ENCODE measurements around the gene KIAA1671.

The KIAA1671 gene

GRCh38 chr22:25083807-25084200 is 131.3 kb downstream of the KIAA1671 start:
- no peak for TF ChIP-seq CTCF (IDR thresholded peaks at IDR 0.05; ENCODE audit: low read depth, low read length)
- no peak overlapping the region for H3K4me3 ChIP-seq (ENCODE audit: low read depth, low read length)

DNA sequence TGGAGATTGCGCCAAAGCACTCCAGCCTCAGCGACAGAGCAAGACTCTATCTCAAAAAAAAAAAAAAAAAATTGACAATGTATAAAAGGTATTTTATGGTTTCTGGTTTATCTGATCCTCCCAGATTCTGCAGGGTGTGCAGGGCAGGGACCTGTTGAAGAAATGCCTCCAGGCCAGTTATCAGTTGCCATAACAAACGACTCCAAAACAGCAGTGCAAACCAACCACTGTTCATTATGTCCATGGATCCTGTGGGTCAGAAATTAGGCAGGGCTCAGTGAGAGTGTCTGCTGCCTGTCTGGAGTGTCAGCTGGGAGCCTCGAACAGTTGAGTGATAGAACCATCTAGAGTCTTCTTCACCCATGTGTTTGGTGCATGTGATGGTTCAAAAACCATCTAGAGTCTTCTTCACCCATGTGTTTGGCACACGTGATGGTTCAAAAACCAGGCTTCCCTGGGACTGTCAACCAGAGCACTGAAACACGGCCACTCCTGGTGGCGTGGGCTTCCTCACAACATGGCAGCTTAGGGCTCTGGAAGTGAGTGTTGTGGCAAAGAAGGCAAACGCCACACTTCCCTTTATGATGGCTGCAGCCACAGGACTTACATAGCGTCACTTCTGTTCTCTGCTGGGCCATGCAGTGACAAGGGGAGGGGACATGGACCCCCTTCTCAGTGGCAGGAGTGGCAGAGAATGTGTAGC is 132.0 kb downstream of the KIAA1671 start:
- H3K4me3 ChIP-seq (ENCODE audit: low read depth, low read length) = no peak overlapping the region
- no peak for TF ChIP-seq CTCF (IDR thresholded peaks at IDR 0.05; ENCODE audit: low read depth, low read length)

GRCh38 chr22:25085156-25085555 is 132.6 kb downstream of the KIAA1671 start:
- TF ChIP-seq CTCF (IDR thresholded peaks at IDR 0.05; ENCODE audit: low read depth, low read length) = no peak
- no peak overlapping the region for H3K4me3 ChIP-seq (ENCODE audit: low read depth, low read length)

- no peak for TF ChIP-seq CTCF (IDR thresholded peaks at IDR 0.05; ENCODE audit: low read depth, low read length)
- no peak overlapping the region for H3K4me3 ChIP-seq (ENCODE audit: low read depth, low read length)
Observed at GRCh38 chr22:25085930-25086901, 133.7 kb downstream of the KIAA1671 start.

- H3K4me3 ChIP-seq (ENCODE audit: low read depth, low read length) = no peak overlapping the region
- no peak for TF ChIP-seq CTCF (IDR thresholded peaks at IDR 0.05; ENCODE audit: low read depth, low read length)
Observed at GRCh38 chr22:25086902-25087282, 134.4 kb downstream of the KIAA1671 start.

GRCh38 chr22:25090225-25090890 is 137.8 kb downstream of the KIAA1671 start:
- H3K4me3 ChIP-seq (ENCODE audit: low read depth, low read length) = no peak overlapping the region
- no peak for TF ChIP-seq CTCF (IDR thresholded peaks at IDR 0.05; ENCODE audit: low read depth, low read length)

All from WI38 (cell line).